Esophagus muscularis mucosa (tissue), 4 donors: Measurements from ENCODE around the gene TMEM132C.

Source experiments
- CTCF ChIP-seq, 3 experiments: fragments of 200-600 bp in 2 of 3; fragments of 450-650 bp in 1 of 3; sonication (generic) in 2 of 3; IDR thresholded peaks; one replicate each; pipeline ENCODE4 v1.5.1; 2017 to 2019; ENCODE audit warnings: antibody characterized with exemption in 3 of 3, mild to moderate bottlenecking in 2 of 3, moderate library complexity in 1 of 3
- EP300 ChIP-seq: sonication (generic); formaldehyde crosslinking; IDR thresholded peaks from one replicate; pipeline ENCODE4 v1.6.1; 2017; ENCODE audit warnings: antibody characterized with exemption
- POLR2AphosphoS5 ChIP-seq, 2 donors: sonication (generic); formaldehyde crosslinking; IDR thresholded peaks; one replicate each; pipeline ENCODE4 v1.6.1; 2017; ENCODE audit warnings: antibody characterized with exemption in 2 of 2

DNA sequence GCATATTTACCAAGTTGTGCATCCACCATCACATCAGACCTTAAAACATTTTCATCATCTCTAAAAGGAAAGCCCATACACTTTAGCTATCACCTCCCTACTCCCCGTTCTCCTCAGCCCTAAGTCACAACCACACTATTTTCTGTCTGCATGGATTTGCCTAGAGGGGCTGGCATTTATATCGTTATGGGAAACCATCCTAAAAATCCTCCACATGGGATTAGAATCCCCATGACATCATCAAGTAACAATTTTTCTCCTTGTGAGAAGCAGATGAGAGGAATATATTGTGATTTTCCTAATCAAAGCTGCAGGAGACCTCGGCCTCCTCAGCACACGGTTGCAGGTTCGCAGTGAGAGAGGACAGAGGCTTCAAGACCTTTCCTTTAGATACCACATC, 442.7 kb downstream of the TMEM132C start:
- no peak for TF ChIP-seq CTCF (IDR thresholded peaks at IDR 0.05)
- TF ChIP-seq POLR2AphosphoS5 (IDR thresholded peaks at IDR 0.05) = no peak
- TF ChIP-seq EP300 = no peak
